Astrocyte (in vitro differentiated cells and primary cell): ENCODE measurements around the gene RNASE12.

Source experiments
- CTCF ChIP-seq: IDR thresholded peaks from 2 replicates; pipeline ENCODE4 v1.5.1; 2011; ENCODE audit warnings: low read depth, mild to moderate bottlenecking, inconsistent platforms, low read length, moderate library complexity; ENCODE audit not compliant: insufficient read depth
- EZH2 ChIP-seq: IDR thresholded peaks from 2 replicates; pipeline ENCODE4 v1.6.1; 2012; ENCODE audit warnings: mild to moderate bottlenecking, low read length, inconsistent platforms; ENCODE audit not compliant: insufficient read depth

GRCh38 chr14:20608383-20609110 is 17.4 kb upstream of the RNASE12 start:
- no peak for TF ChIP-seq CTCF
- no peak for TF ChIP-seq EZH2
